HG03045 (cell line): ENCODE results near the gene ACTR1A.

Source experiments
- ATAC-seq: cut with Tn5 transposase; IDR thresholded peaks from one replicate; pipeline ENCODE4 v1.9.1; 2021; ENCODE audit warnings: mild to moderate bottlenecking, moderate library complexity; ENCODE audit not compliant: unreplicated experiment

Gene ACTR1A

GRCh38 chr10:102431452-102432124 is 70.9 kb downstream of the ACTR1A start:
- ATAC-seq = no peak

- no peak for ATAC-seq
Observed at GRCh38 chr10:102429468-102429867, 73.0 kb downstream of the ACTR1A start.
